ENCODE data around the gene MYADM.
A peak's percentile ranks its signal among the peaks of the same experiment; 100 is the strongest.

MYADM gene

GRCh38 chr19:53867225-53868090, at the start of gene MYADM:
Gene MYADM, plus strand, starts transcription at chr19:53867883. Its CDS starts 5,647 bp downstream, at chr19:53873530.
- Histone ChIP-seq H3K9ac (peak within 1 kb of the TSS; percentile 99), H3K27ac (peak within 1 kb of the TSS; percentile 99), H3K4me3 (ENCODE audit: low read depth, low read length) (peak within 1 kb of the TSS; percentile 90), H3K79me2 (no peaks in the 10 kb centered on the region), H3K36me3 (ENCODE audit: control insufficient read depth, insufficient read depth, low read length) (no peaks in the 10 kb centered on the region), H3K27me3 (ENCODE audit: control insufficient read depth, insufficient read depth, low read length) (no peaks in the 10 kb centered on the region), H3K9me3 (ENCODE audit: control insufficient read depth, low read length) (no peaks in the 10 kb centered on the region), H3K4me2 (ENCODE audit: low read length) (peak within 1 kb of the TSS; percentile 99), H2AFZ (peak within 1 kb of the TSS; percentile 84), H3K4me1 (peaks cover 8% of the 10 kb centered on the region)
- no peak for TF ChIP-seq CTCF (IDR thresholded peaks at IDR 0.05)

DNA sequence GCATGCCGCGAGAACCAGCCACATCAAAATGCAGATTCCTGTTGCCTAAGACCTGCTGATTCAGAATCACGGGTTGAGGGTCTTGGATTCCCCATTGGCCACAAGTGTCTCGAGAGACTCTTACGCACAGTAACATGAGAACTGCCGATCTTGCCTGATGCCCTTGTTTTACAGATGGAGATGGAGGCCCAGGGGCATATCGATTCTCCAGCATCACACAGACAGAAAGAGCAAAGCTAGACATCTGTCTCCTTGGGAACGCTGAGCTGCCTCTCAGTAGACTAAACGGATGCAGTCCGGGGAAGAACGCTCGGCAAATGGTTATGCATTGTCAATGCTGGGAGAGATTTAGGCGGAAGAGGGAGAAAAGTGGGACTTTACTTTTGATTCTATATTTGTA, 48.9 kb upstream of the MYADM start:
- H3K9ac ChIP-seq, result no peak overlapping the region
- no peak overlapping the region for H3K27ac ChIP-seq
- no peaks in the 10 kb centered on the region for H3K9me3 ChIP-seq (ENCODE audit: control insufficient read depth, low read length)

DNA sequence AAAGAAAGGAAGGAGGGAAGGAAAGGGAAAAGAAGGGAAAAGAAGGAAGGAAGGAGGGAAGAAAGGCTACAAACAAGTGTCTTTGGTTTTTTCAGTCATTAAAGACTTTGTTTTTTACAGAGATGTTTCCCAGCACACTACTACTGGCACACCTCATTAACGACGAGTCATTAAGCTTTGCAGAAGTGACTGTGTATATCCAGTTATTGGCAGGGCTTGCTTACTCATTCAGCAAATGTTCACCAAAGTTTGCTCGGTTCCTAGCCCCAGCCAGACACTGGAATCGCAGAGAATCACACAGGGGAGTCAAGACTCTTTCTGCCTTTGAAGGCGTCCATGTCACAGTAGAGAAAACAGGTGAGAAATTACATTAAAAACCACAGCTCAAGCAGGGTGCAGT, 47.8 kb upstream of the MYADM start:
- H3K4me1 ChIP-seq, result no peaks in the 10 kb centered on the region
- no peak overlapping the region for H3K4me3 ChIP-seq (ENCODE audit: low read depth, low read length)
- H3K79me2 ChIP-seq, result no peaks in the 10 kb centered on the region
- H2AFZ ChIP-seq, result no peak overlapping the region
- H3K9me3 ChIP-seq (ENCODE audit: control insufficient read depth, low read length), result no peaks in the 10 kb centered on the region
- no peak for TF ChIP-seq CTCF (IDR thresholded peaks at IDR 0.05)
- H3K4me2 ChIP-seq (ENCODE audit: low read length), result no peak overlapping the region
- H3K27me3 ChIP-seq (ENCODE audit: control insufficient read depth, insufficient read depth, low read length), result no peaks in the 10 kb centered on the region
- no peaks in the 10 kb centered on the region for H3K36me3 ChIP-seq (ENCODE audit: control insufficient read depth, insufficient read depth, low read length)
- H3K9ac ChIP-seq, result no peak overlapping the region
- H3K27ac ChIP-seq, result no peak overlapping the region

More for the DNA sequence above, 48.9 kb upstream of the MYADM start:
- TF ChIP-seq CTCF (IDR thresholded peaks at IDR 0.05), result no peak
- H3K4me2 ChIP-seq (ENCODE audit: low read length), result no peak overlapping the region
- no peak overlapping the region for H2AFZ ChIP-seq
- H3K4me3 ChIP-seq (ENCODE audit: low read depth, low read length), result no peak overlapping the region
- H3K36me3 ChIP-seq (ENCODE audit: control insufficient read depth, insufficient read depth, low read length), result no peaks in the 10 kb centered on the region
- H3K27me3 ChIP-seq (ENCODE audit: control insufficient read depth, insufficient read depth, low read length), result no peaks in the 10 kb centered on the region
- H3K4me1 ChIP-seq, result no peaks in the 10 kb centered on the region
- no peaks in the 10 kb centered on the region for H3K79me2 ChIP-seq

GRCh38 chr19:53823380-53824120, 44.1 kb upstream of the MYADM start:
- no peak overlapping the region for H3K4me3 ChIP-seq (ENCODE audit: low read depth, low read length)
- H3K27ac ChIP-seq, result no peak overlapping the region

More at GRCh38 chr19:53823380-53824120, 44.1 kb upstream of the MYADM start:
- no peak overlapping the region for H2AFZ ChIP-seq
- no peaks in the 10 kb centered on the region for H3K79me2 ChIP-seq
- no peak overlapping the region for H3K9ac ChIP-seq
- H3K27me3 ChIP-seq (ENCODE audit: control insufficient read depth, insufficient read depth, low read length), result no peaks in the 10 kb centered on the region
- TF ChIP-seq CTCF (IDR thresholded peaks at IDR 0.05), result no peak
- no peaks in the 10 kb centered on the region for H3K4me1 ChIP-seq
- H3K36me3 ChIP-seq (ENCODE audit: control insufficient read depth, insufficient read depth, low read length), result no peaks in the 10 kb centered on the region
- H3K4me2 ChIP-seq (ENCODE audit: low read length), result no peak overlapping the region
- no peaks in the 10 kb centered on the region for H3K9me3 ChIP-seq (ENCODE audit: control insufficient read depth, low read length)

Measured in parathyroid adenoma (tissue), 2 donors.